Measurements from ENCODE around the gene SLC12A7. TPM values are rescaled to one million over a fixed set of nuclear protein-coding genes. Genes with fewer than 3 reads are reported as not detected.
"Not testable (repeated sequence)": the region's sequence is repeated elsewhere in the genome, so short reads cannot be mapped to it uniquely, and the experiment has no call there.

SLC12A7 gene
- total RNA-seq, 1 donor from 2014 or later = 49.5 TPM

DNA sequence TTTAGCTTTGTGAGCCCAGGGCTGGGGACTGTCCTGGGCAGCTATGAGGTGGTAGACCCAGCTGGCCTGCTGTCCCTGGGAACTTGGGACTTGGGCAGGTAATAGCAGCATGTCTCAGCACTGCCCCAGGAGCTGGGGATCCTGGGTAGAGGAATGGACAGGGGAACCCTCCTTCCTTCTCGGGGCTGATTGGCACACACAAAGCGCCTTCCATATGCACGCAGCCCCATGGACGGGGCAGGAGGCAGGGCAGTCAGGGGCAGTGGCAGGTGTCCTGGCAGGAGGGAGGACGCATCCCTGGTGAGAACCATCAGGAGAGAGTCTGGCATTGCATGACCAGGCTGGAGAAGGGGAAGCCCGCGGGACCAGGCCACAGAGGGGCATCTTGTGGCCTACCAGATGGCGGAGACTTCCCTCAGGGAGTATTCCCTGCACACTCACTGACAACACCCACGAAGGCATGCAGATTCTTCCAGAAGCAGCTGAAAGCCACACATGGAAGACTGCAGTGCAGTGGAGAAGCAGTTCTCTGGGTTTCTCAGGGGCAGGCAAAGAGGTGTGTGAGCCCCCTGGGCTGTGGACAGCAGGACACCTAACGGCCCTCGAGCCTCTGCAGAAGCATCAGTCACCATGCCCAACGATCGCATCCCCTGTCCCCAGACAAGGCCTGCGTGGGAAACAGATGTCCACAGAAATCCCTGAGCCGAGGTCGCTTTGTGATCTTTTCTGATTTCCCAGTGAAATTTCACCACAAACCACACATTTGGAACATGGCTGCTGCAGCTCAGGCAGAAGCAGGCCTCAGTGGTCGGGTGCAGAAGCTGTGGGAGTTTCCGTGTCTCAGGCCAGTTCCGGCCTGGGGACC, 110.2 kb downstream of the SLC12A7 start:
- no peak for ATAC-seq
- peaks cover 11% of the 10 kb centered on the region for H3K27me3 ChIP-seq (ENCODE audit: low read depth)
- intact Hi-C loops (cut with DNase I) = no loop called here
- H3K27ac ChIP-seq = no peak overlapping the region
- H3K36me3 ChIP-seq = no peaks in the 10 kb centered on the region
- DNase-seq = peak; percentile 30
- peaks cover 30% of the 10 kb centered on the region for H3K4me1 ChIP-seq
- TF ChIP-seq, protein P1, sequence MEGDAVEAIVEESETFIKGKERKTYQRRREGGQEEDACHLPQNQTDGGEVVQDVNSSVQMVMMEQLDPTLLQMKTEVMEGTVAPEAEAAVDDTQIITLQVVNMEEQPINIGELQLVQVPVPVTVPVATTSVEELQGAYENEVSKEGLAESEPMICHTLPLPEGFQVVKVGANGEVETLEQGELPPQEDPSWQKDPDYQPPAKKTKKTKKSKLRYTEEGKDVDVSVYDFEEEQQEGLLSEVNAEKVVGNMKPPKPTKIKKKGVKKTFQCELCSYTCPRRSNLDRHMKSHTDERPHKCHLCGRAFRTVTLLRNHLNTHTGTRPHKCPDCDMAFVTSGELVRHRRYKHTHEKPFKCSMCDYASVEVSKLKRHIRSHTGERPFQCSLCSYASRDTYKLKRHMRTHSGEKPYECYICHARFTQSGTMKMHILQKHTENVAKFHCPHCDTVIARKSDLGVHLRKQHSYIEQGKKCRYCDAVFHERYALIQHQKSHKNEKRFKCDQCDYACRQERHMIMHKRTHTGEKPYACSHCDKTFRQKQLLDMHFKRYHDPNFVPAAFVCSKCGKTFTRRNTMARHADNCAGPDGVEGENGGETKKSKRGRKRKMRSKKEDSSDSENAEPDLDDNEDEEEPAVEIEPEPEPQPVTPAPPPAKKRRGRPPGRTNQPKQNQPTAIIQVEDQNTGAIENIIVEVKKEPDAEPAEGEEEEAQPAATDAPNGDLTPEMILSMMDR (IDR thresholded peaks at IDR 0.05) = no peak
- H3K9me3 ChIP-seq = no peaks in the 10 kb centered on the region
- no peak overlapping the region for H3K4me3 ChIP-seq

GRCh38 chr5:1000831-1001230, 111.0 kb downstream of the SLC12A7 start:
- H3K9me3 ChIP-seq; H3K36me3 ChIP-seq; ATAC-seq; H3K27ac ChIP-seq; intact Hi-C loops (cut with DNase I); H3K4me3 ChIP-seq; H3K27me3 ChIP-seq (ENCODE audit: low read depth): not testable (repeated sequence)
- peak; percentile 30 for DNase-seq
- H3K4me1 ChIP-seq = peaks cover 33% of the 10 kb centered on the region

Small RNA genes within 50 kb of the gene (microRNA-seq; reads per million reads assigned to microRNA genes)
- not detected for gene MIR4635 (ENCODE audit: borderline number of aligned reads)

Other genes starting within 250 kb of the SLC12A7 start
- gene BRD9, start 219.3 kb downstream of the SLC12A7 start, total RNA-seq = 37.7 TPM
- gene TRIP13, start 219.2 kb downstream of the SLC12A7 start, total RNA-seq = 1.0 TPM
- gene NKD2, start 103.3 kb downstream of the SLC12A7 start, total RNA-seq = 24.1 TPM
- not detected for gene SLC6A19, start 89.5 kb upstream of the SLC12A7 start, total RNA-seq
- gene SLC6A18, start 113.3 kb upstream of the SLC12A7 start, total RNA-seq = not detected
- not detected for gene TERT, start 183.0 kb upstream of the SLC12A7 start, total RNA-seq
- gene CLPTM1L, start 233.0 kb upstream of the SLC12A7 start, total RNA-seq = 135 TPM